SHP77 (cell line): ENCODE measurements around the gene SGPP2.
"Not testable (repeated sequence)": the region's sequence is repeated elsewhere in the genome, so short reads cannot be mapped to it uniquely, and the experiment has no call there.

Experiments
- DNase-seq, 2 experiments: peaks; one replicate each; lab custom pipeline; 2025; lab: John Stamatoyannopoulos, UW

SGPP2 gene

GRCh38 chr2:222427646-222428301 is 3.4 kb downstream of the SGPP2 start:
- DNase-seq: no peak

- DNase-seq: no peak
Observed at GRCh38 chr2:222430071-222430470, 5.7 kb downstream of the SGPP2 start.

GRCh38 chr2:222430681-222431080 is 6.3 kb downstream of the SGPP2 start:
- DNase-seq: no peak

GRCh38 chr2:222431869-222432268 is 7.5 kb downstream of the SGPP2 start:
- no peak for DNase-seq

GRCh38 chr2:222433332-222434173 is 9.2 kb downstream of the SGPP2 start:
- DNase-seq: no peak

- DNase-seq: no peak
Observed at GRCh38 chr2:222434204-222434603, 9.9 kb downstream of the SGPP2 start.

GRCh38 chr2:222435400-222436039 is 11.2 kb downstream of the SGPP2 start:
- DNase-seq: not testable (repeated sequence)

GRCh38 chr2:222436040-222436413 is 11.7 kb downstream of the SGPP2 start:
- no peak for DNase-seq

GRCh38 chr2:222439692-222440091 is 15.3 kb downstream of the SGPP2 start:
- no peak for DNase-seq

GRCh38 chr2:222440673-222441422 is 16.5 kb downstream of the SGPP2 start:
- DNase-seq: no peak

GRCh38 chr2:222442665-222443064 is 18.3 kb downstream of the SGPP2 start:
- no peak for DNase-seq

GRCh38 chr2:222445227-222445626 is 20.9 kb downstream of the SGPP2 start:
- DNase-seq: no peak

GRCh38 chr2:222447131-222447530 is 22.8 kb downstream of the SGPP2 start:
- no peak for DNase-seq

- DNase-seq: no peak
Observed at GRCh38 chr2:222448748-222449181, 24.4 kb downstream of the SGPP2 start.

GRCh38 chr2:222450021-222450420 is 25.7 kb downstream of the SGPP2 start:
- DNase-seq: no peak

GRCh38 chr2:222451224-222451674 is 26.9 kb downstream of the SGPP2 start:
- DNase-seq: no peak

- DNase-seq: no peak
Observed at GRCh38 chr2:222452422-222452950, 28.1 kb downstream of the SGPP2 start.

- no peak for DNase-seq
Observed at GRCh38 chr2:222456479-222457077, 32.2 kb downstream of the SGPP2 start.

GRCh38 chr2:222459983-222460382 is 35.6 kb downstream of the SGPP2 start:
- DNase-seq: no peak

GRCh38 chr2:222465746-222466145 is 41.4 kb downstream of the SGPP2 start:
- no peak for DNase-seq

GRCh38 chr2:222468346-222468745 is 44.0 kb downstream of the SGPP2 start:
- peak in 1 of 2 experiments; percentile 3 for DNase-seq
